ENCODE data around the gene CRISPLD2.

Gene CRISPLD2

DNA sequence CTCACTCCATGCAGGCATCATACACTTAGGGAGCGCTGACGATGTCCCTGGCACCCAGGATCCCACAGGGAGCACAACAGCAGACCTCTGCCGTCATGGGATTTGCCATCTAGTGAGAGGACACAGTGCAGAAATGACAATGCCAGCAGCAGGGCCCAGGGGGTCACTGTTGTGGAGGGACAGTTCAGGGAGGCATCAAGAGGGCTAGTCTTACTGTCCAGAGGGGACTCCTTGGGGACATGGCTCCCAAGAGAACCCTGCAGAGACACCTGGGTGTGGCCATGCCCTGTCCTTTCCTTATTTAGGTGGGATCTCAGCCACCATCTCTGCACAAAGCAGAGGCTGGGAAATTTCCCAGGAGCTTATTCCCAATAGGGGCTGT is 73.7 kb downstream of the CRISPLD2 start:
- H3K27ac ChIP-seq: no peak overlapping the region

DNA sequence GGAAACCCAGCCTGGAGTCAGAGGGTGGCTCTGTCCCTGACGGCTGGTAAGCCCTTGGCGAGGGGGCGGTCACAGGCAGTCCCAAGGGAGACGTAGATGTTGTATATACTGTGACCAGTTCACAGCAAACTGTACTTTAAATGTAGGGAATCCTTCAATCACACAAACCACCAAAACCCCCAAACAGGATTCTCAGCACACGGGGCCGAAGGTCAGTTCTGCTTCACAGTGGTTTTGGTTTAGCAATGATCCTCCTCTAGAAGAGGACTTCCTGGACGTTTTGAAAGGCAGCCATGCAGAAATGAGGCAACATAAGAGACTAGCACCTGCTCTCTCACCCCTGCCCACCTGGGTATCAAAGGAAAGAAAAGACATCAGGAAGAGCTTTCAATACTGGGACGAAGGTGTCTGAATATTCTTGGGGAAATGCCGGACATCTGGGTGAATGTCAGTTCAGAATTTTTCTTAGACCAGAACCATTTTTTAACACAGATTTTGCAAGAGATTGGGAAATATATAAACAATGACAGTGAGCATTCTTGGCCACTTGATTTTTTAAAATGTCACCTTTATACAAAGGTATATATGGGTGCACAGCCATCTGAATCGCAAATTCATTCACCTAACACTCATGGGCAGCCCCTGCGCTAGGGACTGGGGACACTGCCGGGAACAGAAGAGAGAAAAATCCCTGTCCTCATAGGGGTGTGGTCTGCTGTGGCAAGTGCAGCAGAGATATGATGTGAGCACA is 74.2 kb downstream of the CRISPLD2 start:
- Histone ChIP-seq H3K27me3 (ENCODE audit: insufficient read depth, low read depth, severe bottlenecking) (no peaks in the 10 kb centered on the region), H3K36me3 (no peaks in the 10 kb centered on the region), H3K27ac (no peak overlapping the region), H3K9me3 (ENCODE audit: severe bottlenecking) (no peaks in the 10 kb centered on the region), H3K4me3 (ENCODE audit: low read depth, low read length) (no peak overlapping the region)
- no peak for DNase-seq
- TF ChIP-seq, protein P1, sequence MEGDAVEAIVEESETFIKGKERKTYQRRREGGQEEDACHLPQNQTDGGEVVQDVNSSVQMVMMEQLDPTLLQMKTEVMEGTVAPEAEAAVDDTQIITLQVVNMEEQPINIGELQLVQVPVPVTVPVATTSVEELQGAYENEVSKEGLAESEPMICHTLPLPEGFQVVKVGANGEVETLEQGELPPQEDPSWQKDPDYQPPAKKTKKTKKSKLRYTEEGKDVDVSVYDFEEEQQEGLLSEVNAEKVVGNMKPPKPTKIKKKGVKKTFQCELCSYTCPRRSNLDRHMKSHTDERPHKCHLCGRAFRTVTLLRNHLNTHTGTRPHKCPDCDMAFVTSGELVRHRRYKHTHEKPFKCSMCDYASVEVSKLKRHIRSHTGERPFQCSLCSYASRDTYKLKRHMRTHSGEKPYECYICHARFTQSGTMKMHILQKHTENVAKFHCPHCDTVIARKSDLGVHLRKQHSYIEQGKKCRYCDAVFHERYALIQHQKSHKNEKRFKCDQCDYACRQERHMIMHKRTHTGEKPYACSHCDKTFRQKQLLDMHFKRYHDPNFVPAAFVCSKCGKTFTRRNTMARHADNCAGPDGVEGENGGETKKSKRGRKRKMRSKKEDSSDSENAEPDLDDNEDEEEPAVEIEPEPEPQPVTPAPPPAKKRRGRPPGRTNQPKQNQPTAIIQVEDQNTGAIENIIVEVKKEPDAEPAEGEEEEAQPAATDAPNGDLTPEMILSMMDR (IDR thresholded peaks at IDR 0.05; ENCODE audit: low read depth, low read length): no peak

More for the DNA sequence above, 73.7 kb downstream of the CRISPLD2 start:
- Histone ChIP-seq H3K4me3 (ENCODE audit: low read depth, low read length) (no peak overlapping the region), H3K36me3 (no peaks in the 10 kb centered on the region), H3K27me3 (ENCODE audit: insufficient read depth, low read depth, severe bottlenecking) (no peaks in the 10 kb centered on the region), H3K9me3 (ENCODE audit: severe bottlenecking) (no peaks in the 10 kb centered on the region)
- DNase-seq: no peak
- TF ChIP-seq, protein P1 (IDR thresholded peaks at IDR 0.05; ENCODE audit: low read depth, low read length): no peak

DNA sequence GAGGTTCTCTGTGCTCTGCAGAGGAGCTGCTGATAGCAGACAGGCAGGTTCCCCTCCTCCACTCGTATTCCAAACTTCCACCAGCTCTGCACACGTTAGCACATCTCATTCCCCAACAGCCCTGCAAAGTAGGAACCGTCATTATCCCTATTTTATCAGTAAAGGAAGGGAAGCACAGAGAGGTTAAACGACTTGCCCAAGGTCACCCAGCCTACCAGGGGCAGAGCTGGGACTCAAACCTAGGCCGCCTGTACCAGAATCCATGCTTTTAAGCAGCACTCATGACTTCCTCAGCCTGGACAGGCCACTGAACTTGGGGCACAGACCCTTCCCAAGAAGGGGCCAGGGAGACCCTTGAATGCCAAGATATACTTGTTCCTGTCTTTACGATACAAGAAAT is 75.2 kb downstream of the CRISPLD2 start:
- Histone ChIP-seq H3K36me3 (no peaks in the 10 kb centered on the region), H3K4me3 (ENCODE audit: low read depth, low read length) (no peak overlapping the region), H3K27ac (no peak overlapping the region), H3K27me3 (ENCODE audit: insufficient read depth, low read depth, severe bottlenecking) (no peaks in the 10 kb centered on the region), H3K9me3 (ENCODE audit: severe bottlenecking) (no peaks in the 10 kb centered on the region)
- DNase-seq: no peak
- TF ChIP-seq, protein P1 (IDR thresholded peaks at IDR 0.05; ENCODE audit: low read depth, low read length): no peak

DNA sequence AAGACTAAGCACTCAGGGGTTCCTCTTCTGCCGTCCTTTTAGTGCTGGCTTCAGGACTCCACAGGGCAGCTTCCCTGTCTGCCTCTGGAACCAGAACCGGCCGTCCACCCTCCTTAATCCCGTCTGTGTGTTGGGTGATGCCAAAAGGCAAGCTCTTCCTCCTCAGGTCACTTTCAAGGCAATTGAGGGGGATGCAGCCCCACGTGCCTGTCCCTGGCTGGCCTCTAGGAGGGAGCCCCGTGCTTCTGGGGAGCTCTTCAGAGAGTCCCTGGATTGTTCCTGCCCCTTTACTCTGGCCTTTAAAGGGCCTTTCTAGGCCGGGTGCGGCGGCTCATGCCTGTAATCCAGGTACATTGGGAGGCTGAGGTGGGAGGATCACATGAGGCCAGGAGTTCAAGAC is 77.1 kb downstream of the CRISPLD2 start:
- TF ChIP-seq, protein P1 (IDR thresholded peaks at IDR 0.05; ENCODE audit: low read depth, low read length): no peak
- Histone ChIP-seq H3K27ac (no peak overlapping the region), H3K4me3 (ENCODE audit: low read depth, low read length) (no peak overlapping the region), H3K9me3 (ENCODE audit: severe bottlenecking) (no peaks in the 10 kb centered on the region), H3K27me3 (ENCODE audit: insufficient read depth, low read depth, severe bottlenecking) (no peaks in the 10 kb centered on the region), H3K36me3 (no peaks in the 10 kb centered on the region)
- no peak for DNase-seq

DNA sequence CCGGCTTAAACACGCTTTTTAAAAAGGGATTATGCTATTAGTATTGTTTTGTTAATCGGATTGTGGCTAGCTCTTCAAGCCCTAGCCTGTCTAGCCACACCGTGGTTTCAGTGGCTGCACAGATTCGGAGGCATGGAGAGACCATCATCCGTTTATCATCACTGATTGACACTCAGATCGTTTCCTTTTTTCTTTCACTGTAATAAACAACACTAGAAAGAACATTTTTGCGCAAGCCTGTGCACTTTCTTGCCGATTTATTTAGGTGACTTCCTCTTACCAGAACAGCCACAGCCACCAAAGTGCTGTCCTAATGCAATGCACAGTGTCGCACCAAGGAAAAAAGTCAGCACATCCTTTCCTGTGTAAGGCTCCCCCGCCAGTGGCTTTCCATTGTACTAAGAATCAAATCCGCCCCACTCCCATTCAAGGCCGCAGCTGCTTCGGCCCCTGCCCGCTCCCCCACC is 78.2 kb downstream of the CRISPLD2 start:
- DNase-seq: peak; percentile 44
- H3K27me3 ChIP-seq (ENCODE audit: insufficient read depth, low read depth, severe bottlenecking): no peaks in the 10 kb centered on the region
- H3K27ac ChIP-seq: no peak overlapping the region
- TF ChIP-seq, protein P1 (IDR thresholded peaks at IDR 0.05; ENCODE audit: low read depth, low read length): no peak
- H3K36me3 ChIP-seq: no peaks in the 10 kb centered on the region
- no peak overlapping the region for H3K4me3 ChIP-seq (ENCODE audit: low read depth, low read length)
- H3K9me3 ChIP-seq (ENCODE audit: severe bottlenecking): no peaks in the 10 kb centered on the region

DNA sequence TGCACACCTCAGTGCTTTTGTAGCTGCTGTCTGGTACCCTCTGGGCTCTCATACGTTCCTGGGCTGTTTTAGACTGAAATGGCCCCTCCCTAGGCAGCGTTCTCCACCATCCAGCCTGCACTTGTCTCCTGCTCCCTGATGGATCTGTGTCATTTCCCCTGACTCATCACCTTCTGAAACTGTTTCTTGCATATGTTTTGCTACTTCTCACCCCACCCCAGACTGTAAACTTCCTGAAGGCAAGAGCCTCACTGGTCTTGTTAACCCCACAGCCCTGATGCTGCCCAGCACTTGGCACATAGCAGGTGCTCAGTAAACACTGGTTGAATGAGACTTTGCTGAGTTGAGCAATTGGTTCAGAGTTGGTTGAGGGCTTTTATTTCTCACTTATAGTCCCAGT is 78.7 kb downstream of the CRISPLD2 start:
- Histone ChIP-seq H3K9me3 (ENCODE audit: severe bottlenecking) (no peaks in the 10 kb centered on the region), H3K4me3 (ENCODE audit: low read depth, low read length) (no peak overlapping the region), H3K27ac (no peak overlapping the region), H3K27me3 (ENCODE audit: insufficient read depth, low read depth, severe bottlenecking) (no peaks in the 10 kb centered on the region), H3K36me3 (no peaks in the 10 kb centered on the region)
- no peak for DNase-seq
- TF ChIP-seq, protein P1 (IDR thresholded peaks at IDR 0.05; ENCODE audit: low read depth, low read length): no peak
